GM21529 (cell line): Measurements from ENCODE around the gene PCDHGC5.
A peak's percentile ranks its signal among the peaks of the same experiment; 100 is the strongest.

ENCODE experiments used
- ATAC-seq: cut with Tn5 transposase; IDR thresholded peaks from one replicate; pipeline ENCODE4 v1.9.1; 2021; ENCODE audit not compliant: unreplicated experiment

The PCDHGC5 gene

DNA sequence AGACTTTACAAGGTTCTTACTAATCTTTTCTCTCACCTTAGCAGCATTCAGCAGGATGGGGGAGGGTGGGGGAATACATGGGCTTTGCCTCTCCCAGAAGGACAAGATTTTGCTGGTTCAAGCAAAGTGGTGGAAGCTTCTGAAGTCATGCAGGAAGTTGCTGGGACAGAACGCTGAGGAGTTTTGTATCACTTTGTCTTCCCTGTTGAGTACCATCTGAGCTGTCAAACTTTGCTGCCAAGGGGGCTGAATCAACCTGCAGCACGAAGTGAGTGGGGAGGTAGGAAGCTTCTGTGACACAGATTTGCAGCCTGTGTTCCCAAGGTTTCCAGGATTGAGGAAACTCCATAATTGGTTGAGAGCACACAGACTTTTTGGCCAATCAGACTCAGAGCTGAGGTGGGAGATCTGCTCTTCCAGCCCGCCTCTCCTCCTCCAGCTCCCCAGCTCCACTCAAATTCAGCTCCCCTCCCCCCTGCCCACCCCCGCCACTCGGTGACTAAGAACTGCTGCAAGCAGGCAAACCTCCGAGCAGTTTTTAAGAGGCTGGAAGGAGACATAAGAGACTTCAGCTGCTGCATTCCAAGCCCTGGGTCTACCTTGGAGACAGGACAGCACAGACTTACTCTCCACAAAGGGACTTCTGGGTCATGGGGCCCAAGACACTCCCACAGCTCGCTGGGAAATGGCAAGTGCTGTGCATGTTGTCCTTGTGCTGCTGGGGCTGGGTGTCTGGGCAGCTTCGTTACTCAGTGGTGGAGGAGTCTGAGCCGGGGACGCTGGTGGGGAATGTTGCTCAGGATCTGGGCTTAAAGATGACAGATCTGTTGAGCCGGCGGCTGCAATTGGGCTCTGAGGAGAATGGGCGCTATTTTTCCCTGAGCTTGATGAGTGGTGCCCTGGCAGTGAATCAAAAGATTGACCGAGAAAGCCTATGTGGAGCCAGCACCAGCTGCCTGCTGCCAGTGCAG is at the start of gene PCDHGC5:
Gene PCDHGC5 (plus strand): TSS at position 491 of the 971 bp plus-strand sequence. CDS start 160 bp downstream, at position 651.
- no peak for ATAC-seq

DNA sequence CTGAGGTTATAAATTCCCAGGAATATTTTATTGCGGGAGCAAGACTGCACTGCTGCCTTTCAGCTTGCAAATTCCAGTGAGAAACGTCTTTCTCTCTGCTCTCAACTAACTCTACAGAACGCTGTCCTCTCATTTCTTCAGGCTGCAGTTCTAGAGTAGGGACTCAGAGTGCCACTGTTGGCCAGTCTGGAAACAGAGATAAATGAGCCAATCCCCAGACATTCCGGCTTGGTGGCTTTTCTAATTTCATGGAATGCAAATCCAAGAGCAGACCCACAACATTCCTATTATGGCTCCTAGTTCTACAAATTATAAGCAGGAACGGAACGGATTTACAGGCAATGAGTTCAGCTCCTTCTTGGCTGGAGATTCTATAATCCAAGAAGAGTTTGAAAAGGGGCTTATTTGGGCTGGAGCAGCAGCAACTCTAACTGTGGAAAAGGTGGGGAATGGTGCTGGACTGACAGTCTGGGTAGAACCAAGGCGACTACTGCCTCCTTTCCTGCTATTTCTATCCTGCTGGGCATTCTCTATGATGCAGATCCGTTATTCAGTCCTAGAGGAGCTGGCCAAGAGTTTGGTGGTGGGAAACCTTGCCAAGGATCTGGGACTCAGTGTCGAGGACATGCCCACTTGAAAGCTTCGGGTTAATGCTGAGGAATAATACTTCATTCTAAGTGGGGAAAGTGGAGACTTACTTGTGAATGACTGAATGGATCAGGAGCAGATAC is 49.3 kb upstream of the PCDHGC5 start:
- ATAC-seq, result no peak

DNA sequence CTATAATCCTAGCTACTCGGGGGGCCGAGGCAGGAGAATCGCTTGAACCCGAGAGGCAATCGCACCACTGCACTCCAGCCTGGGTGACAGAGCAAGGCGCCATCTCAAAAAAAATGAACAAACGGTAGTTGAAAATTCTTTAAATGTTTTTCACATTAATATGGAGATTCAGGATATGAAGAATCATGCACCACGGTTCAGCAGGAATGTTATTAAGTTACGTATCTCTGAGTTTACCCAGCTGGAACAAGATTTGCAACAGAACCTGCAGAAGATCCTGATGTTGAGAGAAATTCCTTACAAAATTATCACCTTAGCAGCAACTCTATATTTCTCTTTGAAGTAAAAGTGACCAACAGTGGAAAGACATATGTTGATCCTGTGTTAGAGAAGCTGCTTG is 48.5 kb upstream of the PCDHGC5 start:
- no peak for ATAC-seq

DNA sequence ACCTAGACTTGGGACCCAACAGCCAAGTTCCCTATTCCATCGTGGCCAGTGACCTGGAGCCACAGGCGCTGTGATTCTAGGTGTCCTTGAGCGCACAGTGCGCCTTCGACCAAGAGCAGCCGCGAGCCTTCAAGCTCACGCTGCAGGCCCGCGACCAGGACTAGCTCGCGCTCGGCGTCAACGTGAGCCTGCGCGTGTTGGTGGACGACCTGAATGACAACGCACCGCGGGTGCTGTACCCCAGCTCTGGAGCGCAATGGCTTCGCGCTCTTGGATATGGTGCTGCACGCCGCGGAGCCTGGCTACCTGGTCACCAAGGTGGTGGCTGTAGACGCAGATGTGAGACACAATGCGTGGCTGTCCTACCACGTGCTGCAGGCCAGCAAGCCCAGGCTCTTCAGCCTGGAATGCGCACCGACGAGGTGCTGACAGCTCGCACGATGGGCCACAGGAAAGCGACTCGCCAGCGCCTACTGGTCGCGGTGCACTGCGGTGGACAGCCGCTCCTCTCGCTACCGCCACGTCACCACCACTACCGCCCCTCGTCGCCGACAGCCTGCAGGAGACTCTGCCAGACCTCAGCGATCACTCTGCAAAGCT is 47.2 kb upstream of the PCDHGC5 start:
- ATAC-seq, result no peak

DNA sequence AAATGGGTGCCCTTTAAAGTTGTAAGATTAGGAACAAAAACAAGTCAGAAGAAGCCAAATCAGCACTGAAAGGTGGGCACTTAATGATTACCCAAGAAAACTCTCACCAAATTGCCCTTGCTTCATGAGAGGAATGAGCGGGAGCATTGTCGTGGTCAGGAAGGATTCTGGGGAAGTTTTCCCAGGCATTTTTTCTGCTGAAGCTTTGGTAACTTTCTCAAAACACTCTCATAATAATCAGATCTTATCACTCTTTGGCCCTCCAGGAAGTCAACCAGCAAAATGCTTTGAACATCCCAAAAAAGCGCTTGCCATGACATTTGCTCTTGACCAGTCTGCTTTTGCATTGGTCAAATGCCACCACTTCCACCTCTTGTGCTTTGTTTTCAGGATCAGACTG is 23.5 kb upstream of the PCDHGC5 start:
- ATAC-seq, result no peak

DNA sequence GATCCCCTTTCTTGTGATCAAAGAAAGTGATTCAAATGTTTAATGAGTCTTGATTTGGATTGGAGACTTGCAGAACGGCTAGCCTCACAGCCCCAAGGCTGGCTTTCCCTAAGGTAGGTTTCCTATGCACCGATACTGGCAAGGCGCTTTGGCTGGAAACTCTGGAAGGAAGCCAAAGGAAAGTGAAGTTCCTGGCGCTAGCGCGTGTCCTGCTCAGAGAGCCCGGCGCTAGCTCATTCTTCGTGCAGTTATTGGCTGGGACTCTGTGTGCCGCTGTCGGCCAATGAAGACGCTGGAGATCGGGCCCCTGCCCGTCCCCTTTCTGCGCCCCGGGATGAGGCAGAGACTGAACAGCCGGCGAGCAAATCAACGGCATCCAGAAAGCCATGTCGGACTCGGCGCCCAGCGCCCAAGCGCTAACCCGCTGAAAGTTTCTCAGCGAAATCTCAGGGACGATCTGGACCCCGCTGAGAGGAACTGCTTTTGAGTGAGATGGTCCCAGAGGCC is 13.2 kb upstream of the PCDHGC5 start, which contains the start of gene PCDHGC3:
Gene PCDHGC3 (plus strand): TSS at position 342 of the 507 bp plus-strand sequence. CDS start 151 bp downstream, at position 493.
- peak; percentile 98 for ATAC-seq

DNA sequence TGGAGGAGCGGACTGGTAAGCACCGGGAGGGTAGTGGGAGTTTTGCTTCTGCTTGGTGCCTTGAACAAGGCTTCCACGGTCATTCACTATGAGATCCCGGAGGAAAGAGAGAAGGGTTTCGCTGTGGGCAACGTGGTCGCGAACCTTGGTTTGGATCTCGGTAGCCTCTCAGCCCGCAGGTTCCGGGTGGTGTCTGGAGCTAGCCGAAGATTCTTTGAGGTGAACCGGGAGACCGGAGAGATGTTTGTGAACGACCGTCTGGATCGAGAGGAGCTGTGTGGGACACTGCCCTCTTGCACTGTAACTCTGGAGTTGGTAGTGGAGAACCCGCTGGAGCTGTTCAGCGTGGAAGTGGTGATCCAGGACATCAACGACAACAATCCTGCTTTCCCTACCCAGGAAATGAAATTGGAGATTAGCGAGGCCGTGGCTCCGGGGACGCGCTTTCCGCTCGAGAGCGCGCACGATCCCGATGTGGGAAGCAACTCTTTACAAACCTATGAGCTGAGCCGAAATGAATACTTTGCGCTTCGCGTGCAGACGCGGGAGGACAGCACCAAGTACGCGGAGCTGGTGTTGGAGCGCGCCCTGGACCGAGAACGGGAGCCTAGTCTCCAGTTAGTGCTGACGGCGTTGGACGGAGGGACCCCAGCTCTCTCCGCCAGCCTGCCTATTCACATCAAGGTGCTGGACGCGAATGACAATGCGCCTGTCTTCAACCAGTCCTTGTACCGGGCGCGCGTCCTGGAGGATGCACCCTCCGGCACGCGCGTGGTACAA is 12.6 kb upstream of the PCDHGC5 start:
- ATAC-seq, result peak; percentile 25

DNA sequence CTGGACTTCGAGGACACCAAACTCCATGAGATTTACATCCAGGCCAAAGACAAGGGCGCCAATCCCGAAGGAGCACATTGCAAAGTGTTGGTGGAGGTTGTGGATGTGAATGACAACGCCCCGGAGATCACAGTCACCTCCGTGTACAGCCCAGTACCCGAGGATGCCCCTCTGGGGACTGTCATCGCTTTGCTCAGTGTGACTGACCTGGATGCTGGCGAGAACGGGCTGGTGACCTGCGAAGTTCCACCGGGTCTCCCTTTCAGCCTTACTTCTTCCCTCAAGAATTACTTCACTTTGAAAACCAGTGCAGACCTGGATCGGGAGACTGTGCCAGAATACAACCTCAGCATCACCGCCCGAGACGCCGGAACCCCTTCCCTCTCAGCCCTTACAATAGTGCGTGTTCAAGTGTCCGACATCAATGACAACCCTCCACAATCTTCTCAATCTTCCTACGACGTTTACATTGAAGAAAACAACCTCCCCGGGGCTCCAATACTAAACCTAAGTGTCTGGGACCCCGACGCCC is 11.8 kb upstream of the PCDHGC5 start:
- no peak for ATAC-seq

DNA sequence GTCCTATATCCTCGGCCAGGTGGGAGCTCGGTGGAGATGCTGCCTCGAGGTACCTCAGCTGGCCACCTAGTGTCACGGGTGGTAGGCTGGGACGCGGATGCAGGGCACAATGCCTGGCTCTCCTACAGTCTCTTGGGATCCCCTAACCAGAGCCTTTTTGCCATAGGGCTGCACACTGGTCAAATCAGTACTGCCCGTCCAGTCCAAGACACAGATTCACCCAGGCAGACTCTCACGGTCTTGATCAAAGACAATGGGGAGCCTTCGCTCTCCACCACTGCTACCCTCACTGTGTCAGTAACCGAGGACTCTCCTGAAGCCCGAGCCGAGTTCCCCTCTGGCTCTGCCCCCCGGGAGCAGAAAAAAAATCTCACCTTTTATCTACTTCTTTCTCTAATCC is 11.1 kb upstream of the PCDHGC5 start:
- ATAC-seq, result no peak

DNA sequence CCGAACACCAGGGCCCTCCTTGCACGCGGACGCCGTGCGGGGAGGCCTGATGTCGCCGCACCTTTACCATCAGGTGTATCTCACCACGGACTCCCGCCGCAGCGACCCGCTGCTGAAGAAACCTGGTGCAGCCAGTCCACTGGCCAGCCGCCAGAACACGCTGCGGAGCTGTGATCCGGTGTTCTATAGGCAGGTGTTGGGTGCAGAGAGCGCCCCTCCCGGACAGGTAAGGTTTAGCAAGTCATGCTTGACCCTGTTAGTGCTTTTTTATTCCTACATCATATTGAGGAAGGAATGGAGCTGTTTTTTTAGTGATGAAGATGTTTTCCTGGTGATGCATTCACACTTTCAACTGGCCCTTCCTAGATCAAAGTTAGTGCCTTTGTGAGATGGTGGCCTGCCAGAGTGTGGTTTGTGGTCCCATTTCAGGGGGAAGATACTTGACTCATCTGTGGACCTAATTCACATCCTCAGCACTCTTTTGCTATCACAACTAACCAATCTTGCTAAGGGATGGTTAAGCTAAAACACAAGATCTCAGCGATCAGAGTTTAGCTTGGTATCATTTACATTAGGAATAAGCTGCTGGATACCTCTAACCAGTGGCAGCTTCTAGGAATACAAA is 10.4 kb upstream of the PCDHGC5 start:
- no peak for ATAC-seq

DNA sequence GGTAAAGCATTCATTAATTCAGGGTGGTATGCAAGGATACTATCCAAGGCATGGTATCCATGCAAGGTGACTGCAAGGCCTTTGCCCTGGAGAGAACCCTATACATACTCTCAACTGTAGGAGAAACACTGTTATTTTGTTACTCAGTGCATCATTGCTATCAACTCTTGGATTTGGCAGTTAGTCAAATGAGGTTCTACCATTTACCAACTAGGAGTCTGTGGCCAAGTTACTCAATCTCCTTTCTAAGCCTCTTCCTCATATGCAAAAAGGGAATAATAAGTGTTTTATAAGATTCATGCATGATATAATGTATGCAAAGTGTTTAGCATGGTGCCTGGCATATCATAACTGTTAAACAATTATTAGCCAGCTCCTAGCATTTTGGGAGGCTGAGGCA is 9.1 kb upstream of the PCDHGC5 start:
- no peak for ATAC-seq

DNA sequence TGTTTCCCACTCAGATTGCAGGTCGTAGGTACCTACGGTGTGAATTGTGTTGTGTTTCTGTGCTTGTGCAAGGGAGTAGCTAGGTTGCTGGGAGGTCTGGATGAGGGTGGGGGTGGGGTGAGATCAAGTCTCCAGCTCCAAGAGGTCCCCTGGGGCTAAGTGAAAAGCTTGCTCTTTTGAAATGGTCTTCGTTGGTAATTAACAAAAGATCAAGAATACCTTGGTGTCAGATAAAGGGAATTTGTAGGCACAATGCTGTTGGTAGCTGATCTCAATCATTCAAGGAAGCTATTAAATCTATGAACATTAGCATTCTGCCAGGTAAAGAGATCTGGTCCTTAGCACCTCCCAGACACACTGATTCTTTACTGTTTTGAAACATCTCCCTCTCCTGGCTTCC is 5.0 kb upstream of the PCDHGC5 start:
- ATAC-seq, result no peak

DNA sequence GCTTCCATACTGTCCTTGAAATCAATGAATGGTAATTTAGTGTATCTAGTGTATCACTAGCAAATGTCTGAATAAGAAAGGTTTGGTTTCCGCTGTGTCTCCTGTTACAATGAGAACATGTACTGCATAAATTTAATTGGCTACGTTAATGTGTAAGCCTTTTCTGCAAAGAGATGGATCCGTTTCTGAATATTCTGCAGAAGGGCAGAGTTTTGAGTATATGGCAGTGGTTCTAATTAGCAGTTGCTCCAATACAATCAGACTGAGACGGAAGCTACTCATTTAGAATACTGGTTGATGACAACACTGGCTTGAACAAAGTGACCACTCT is 4.6 kb upstream of the PCDHGC5 start:
- no peak for ATAC-seq

DNA sequence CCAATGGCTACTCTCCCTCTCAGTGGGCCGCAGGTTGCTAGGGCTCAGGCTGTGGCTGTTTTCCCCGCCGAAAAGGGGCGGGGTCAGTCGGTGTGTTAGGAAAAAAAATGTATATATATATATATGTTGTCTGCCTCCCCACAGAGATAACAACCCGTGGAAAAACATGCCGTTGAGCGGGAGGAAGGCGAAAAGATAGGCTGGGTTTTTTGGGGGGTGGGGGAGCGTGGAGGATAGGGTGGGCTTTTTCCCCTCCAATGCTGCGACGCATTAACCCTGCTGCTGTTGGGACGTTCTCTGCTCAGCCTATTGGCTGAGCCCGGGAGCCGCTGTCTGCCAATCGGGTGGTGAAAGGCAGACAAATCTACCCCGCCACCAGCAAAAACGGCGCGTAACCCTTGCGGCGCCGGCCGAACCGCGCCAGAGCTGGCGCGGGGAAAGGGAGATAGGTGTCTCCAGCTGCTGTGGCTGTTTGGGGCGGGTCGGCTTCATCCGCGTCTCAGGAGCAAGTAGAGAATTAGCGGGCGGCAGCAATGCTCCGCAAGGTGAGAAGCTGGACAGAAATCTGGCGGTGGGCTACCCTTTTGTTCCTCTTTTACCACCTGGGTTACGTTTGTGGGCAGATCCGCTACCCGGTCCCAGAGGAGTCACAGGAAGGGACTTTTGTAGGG is 4.1 kb upstream of the PCDHGC5 start, which contains the start of gene PCDHGC4:
Gene PCDHGC4 (plus strand): TSS at position 390 of the 671 bp plus-strand sequence. CDS start 144 bp downstream, at position 534.
- no peak for ATAC-seq

DNA sequence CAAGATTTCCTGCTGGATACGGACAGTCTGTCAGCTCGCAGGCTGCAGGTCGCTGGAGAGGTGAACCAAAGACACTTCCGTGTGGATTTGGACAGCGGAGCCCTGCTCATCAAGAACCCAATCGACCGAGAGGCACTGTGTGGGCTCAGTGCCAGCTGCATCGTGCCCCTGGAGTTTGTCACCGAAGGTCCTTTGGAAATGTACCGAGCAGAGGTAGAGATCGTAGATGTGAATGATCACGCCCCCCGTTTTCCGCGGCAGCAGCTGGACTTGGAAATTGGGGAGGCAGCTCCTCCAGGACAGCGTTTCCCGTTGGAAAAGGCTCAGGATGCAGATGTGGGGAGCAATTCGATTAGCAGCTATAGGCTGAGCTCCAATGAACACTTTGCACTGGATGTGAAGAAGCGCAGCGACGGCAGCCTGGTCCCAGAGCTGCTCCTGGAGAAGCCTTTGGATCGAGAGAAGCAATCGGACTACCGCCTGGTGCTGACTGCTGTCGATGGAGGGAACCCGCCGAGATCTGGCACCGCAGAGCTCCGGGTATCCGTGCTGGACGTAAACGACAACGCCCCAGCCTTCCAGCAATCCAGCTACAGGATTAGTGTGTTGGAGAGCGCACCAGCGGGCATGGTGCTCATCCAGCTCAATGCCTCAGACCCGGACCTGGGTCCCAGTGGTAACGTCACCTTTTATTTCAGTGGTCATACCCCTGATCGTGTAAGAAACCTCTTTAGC is 3.4 kb upstream of the PCDHGC5 start:
- no peak for ATAC-seq

DNA sequence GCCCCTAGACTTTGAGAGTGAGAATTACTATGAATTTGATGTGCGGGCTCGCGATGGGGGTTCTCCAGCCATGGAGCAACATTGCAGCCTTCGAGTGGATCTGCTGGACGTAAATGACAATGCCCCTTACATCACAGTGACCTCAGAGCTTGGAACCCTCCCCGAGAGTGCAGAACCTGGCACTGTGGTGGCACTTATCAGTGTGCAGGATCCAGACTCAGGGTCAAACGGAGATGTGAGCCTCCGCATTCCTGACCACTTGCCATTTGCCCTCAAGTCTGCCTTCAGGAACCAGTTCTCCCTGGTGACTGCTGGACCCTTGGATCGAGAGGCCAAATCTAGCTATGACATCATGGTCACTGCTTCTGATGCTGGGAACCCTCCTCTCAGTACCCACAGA is 2.8 kb upstream of the PCDHGC5 start:
- ATAC-seq, result no peak

DNA sequence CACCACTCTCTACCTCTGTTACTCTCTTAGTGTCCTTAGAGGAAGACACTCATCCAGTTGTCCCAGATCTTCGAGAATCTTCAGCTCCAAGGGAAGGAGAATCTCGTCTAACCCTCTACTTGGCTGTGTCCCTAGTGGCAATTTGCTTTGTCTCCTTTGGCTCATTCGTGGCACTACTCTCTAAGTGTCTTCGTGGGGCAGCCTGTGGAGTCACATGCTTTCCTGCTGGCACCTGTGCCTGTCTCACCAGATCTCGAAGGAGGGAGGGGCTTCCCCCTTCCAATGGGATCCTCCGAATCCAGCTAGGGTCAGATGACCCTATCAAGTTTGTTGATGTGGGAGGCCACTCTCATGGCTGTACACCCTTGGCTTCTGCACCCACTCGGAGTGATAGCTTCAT is 1.8 kb upstream of the PCDHGC5 start:
- no peak for ATAC-seq

DNA sequence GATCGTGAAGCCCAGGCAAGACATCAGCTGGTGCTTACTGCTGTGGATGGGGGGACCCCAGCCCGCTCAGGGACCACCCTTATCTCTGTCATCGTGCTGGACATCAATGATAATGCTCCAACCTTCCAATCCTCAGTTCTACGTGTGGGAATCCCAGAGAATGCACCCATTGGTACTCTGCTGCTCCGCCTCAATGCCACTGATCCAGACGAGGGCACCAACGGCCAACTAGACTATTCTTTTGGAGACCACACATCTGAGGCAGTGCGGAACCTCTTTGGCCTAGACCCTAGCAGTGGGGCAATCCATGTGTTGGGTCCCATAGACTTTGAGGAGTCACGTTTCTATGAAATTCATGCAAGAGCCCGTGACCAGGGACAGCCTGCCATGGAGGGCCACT is 960 bp downstream of the PCDHGC5 start:
- ATAC-seq, result no peak

DNA sequence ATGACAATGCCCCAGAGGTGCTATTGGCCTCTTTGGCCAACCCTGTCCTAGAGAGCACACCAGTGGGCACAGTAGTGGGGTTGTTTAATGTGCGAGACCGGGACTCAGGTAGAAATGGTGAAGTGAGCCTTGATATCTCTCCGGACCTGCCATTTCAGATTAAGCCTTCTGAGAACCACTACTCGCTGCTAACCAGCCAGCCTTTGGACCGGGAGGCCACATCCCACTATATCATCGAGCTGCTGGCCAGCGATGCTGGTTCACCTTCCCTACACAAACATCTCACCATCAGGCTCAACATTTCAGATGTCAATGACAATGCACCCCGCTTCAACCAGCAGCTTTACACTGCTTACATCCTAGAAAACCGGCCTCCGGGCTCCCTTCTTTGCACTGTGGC is 1.4 kb downstream of the PCDHGC5 start:
- no peak for ATAC-seq
